K562 (cell line): ENCODE results near the gene ATP13A1. TPM values are rescaled to one million over a fixed set of nuclear protein-coding genes. Genes with fewer than 3 reads are reported as not detected.

Experiments
- ATAC-seq: fragments of 200-7000 bp; cut with Tn5 transposase; 3 replicates; pipeline ENCODE4 v1.9.1; 2020; ENCODE audit warnings: moderate library complexity
- BruUV-seq: library from RNA; stranded (reverse); fragments of 400-500 nt; replicated peaks from 2 replicates; lab custom pipeline; 2021; lab: Mats Ljungman, UMichigan
- CTCF ChIA-PET: fragments of 300-600 bp; formaldehyde crosslinking; extraction: SDS; loops from one replicate; lab custom pipeline; 2021; ENCODE audit warnings: low intra/inter-chr PET ratio; lab: Yijun Ruan, JAX
- POLR2A ChIA-PET: fragments of 300-600, 350-650 bp; sonication (Branson Sonifier 250); formaldehyde crosslinking; extraction: SDS; loops from one replicate; lab custom pipeline; 2021; ENCODE audit warnings: antibody characterized with exemption, inconsistent platforms; lab: Yijun Ruan, JAX
- DNase-seq, 4 experiments: peaks; one replicate each; pipeline versions ENCODE4 v3.0.0 to v3.0.0-alpha.2; 2011 to 2018; ENCODE audit warnings: low spot score in 3 of 4, mixed read lengths in 3 of 4; ENCODE audit errors: extremely low read depth in 1 of 4
- FAIRE-seq: peaks from 2 replicates; lab custom pipeline; 2011; peaks lifted over from hg19 to GRCh38; lab: Jason Lieb, UNC
- H2AFZ ChIP-seq: 2 replicates; pipeline ENCODE4 v1.6.0; 2011; ENCODE audit warnings: low read depth, low read length, control low read depth, inconsistent platforms
- H3K27ac ChIP-seq: fragments of 200-600 bp; 3 replicates; pipeline ENCODE4 v1.8.0; 2011; ENCODE audit warnings: low read depth, mild to moderate bottlenecking, control low read depth, inconsistent platforms, low read length, moderate library complexity, mixed read lengths; ENCODE audit errors: extremely low read depth
- H3K27me3 ChIP-seq, 2 experiments: fragments of 300-600 bp in 1 of 2; 2 replicates in 1 of 2; 3 replicates in 1 of 2; pipeline versions ENCODE4 v1.6.0 to v1.8.0; 2011; ENCODE audit warnings: inconsistent platforms in 2 of 2, low read length in 2 of 2, mild to moderate bottlenecking in 1 of 2, mixed read lengths in 1 of 2, moderate library complexity in 1 of 2; ENCODE audit not compliant: control insufficient read depth in 2 of 2, insufficient read depth in 2 of 2
- H3K36me3 ChIP-seq: fragments of 300-600 bp; 3 replicates; pipeline ENCODE4 v1.8.0; 2011; ENCODE audit warnings: mild to moderate bottlenecking, low read length, inconsistent platforms; ENCODE audit not compliant: control insufficient read depth, insufficient read depth
- H3K4me1 ChIP-seq, 2 experiments: fragments of 200-600 bp in 1 of 2; replicated peaks in 1 of 2; 2 replicates in 1 of 2; 3 replicates in 1 of 2; pipeline versions ENCODE4 v1.5.1 to v1.8.0; 2011; ENCODE audit warnings: inconsistent platforms in 2 of 2, low read length in 2 of 2, mild to moderate bottlenecking in 1 of 2, mixed read lengths in 1 of 2, moderate library complexity in 1 of 2; ENCODE audit not compliant: control insufficient read depth in 2 of 2, insufficient read depth in 2 of 2
- H3K4me2 ChIP-seq: 2 replicates; pipeline ENCODE4 v1.6.1; 2011; ENCODE audit warnings: low read length, control low read depth, inconsistent platforms, mixed read lengths; ENCODE audit not compliant: insufficient read depth
- H3K4me3 ChIP-seq: fragments of 200-600 bp; sonication (generic), shearing (Covaris generic); 2 replicates; pipeline ENCODE4 v1.5.1; 2016; ENCODE audit warnings: control low read depth, inconsistent platforms
- H3K79me2 ChIP-seq: fragments of 200-600 bp; 3 replicates; pipeline ENCODE4 v1.8.0; 2011; ENCODE audit warnings: low read length, inconsistent platforms; ENCODE audit not compliant: control insufficient read depth, insufficient read depth
- H3K9ac ChIP-seq, 2 experiments: 2 replicates each; pipeline versions ENCODE4 v1.6.0 to v1.6.1; 2011; ENCODE audit warnings: low read depth in 2 of 2, low read length in 2 of 2, control low read depth in 1 of 2, inconsistent platforms in 1 of 2, mild to moderate bottlenecking in 1 of 2, mixed read lengths in 1 of 2; ENCODE audit not compliant: insufficient read depth in 1 of 2
- H3K9me1 ChIP-seq: one replicate; pipeline ENCODE4 v1.6.0; 2011; ENCODE audit warnings: inconsistent platforms, mild to moderate bottlenecking, low read length, moderate library complexity; ENCODE audit not compliant: control insufficient read depth, insufficient read depth
- H3K9me3 ChIP-seq: replicated peaks from 2 replicates; pipeline ENCODE4 v1.5.1; 2011; ENCODE audit warnings: low read depth, low read length, inconsistent platforms; ENCODE audit not compliant: control insufficient read depth, insufficient read depth
- H4K20me1 ChIP-seq: replicated peaks from 2 replicates; pipeline ENCODE4 v1.6.1; 2011; ENCODE audit warnings: low read length, inconsistent platforms, mixed read lengths; ENCODE audit not compliant: control insufficient read depth, insufficient read depth
- POLR2A ChIP-seq: fragments of 450-650 bp; conservative IDR thresholded peaks from 2 replicates; pipeline ENCODE4 v1.6.1; 2016
- POLR2G ChIP-seq: fragments of 200-400 bp; formaldehyde crosslinking; IDR thresholded peaks from 2 replicates; pipeline ENCODE4 v1.6.1; 2017; ENCODE audit warnings: low read depth, mild to moderate bottlenecking, antibody characterized with exemption, low read length, moderate library complexity
- ZNF253 ChIP-seq: fragments of 250-450 bp; sonication (Bioruptor Pico); conservative IDR thresholded peaks from 2 replicates; pipeline ENCODE4 v1.6.1; 2021; ENCODE audit warnings: mild to moderate bottlenecking
- WGBS: fragments of 100-300 bp; shearing (Covaris generic); methylation state at CpG from one replicate; pipeline ENCODE4 v1.1.6; 2016; ENCODE audit warnings: low coverage, mixed read lengths; ENCODE audit not compliant: insufficient coverage; ENCODE audit errors: missing lambda C conversion rate; 5-methylcytosine and 5-hydroxymethylcytosine counted together
- in situ Hi-C: fragments of 300-500 bp; cut with MboI; formaldehyde crosslinking; loops from 4 replicates; pipeline ENCODE4 v1.15.0; 2018; ENCODE audit warnings: inconsistent platforms, mixed read lengths
- intact Hi-C: fragments of 100-400 bp; cut with micrococcal nuclease; formaldehyde crosslinking; loops from 2 replicates; pipeline ENCODE4 v1.14.2; 2022
- polyA plus RNA-seq, 8 experiments: library from polyadenylated mRNA; depleted of rRNA in 4 of 8; stranded (reverse) in 5 of 8; unstranded in 3 of 8; fragments of >200 nt; fragmentation: Nextera tagmentation in 2 of 8; fragmentation: Illumina TruSeq in 1 of 8; extraction: Ambion mirVana in 2 of 8; extraction: Trizol in 1 of 8; gene quantifications; 2 replicates each; pipeline versions ENCODE4 v1.2.1 to v1.2.3, GENCODE V29; 2011 to 2014; ENCODE audit warnings: inconsistent platforms in 1 of 8, missing spikeins in 1 of 8
- total RNA-seq, 7 experiments: library from RNA; depleted of rRNA in 6 of 7; stranded (reverse); fragments of >200 nt in 6 of 7; fragmentation: Illumina TruSeq in 2 of 7; extraction: Trizol in 2 of 7; gene quantifications; 2 replicates each; pipeline versions ENCODE4 v1.2.1 to v1.2.3, GENCODE V29; 2011 to 2021; ENCODE audit warnings: low replicate concordance in 1 of 7
- TF ChIP-seq, protein P1 (sequence below): sonication (generic); formaldehyde crosslinking; IDR thresholded peaks from 2 replicates; pipeline ENCODE4 v1.9.0; 2022; ENCODE audit warnings: mild to moderate bottlenecking, missing genetic modification reagents
- TF ChIP-seq, protein P2 (sequence below), 2 experiments: fragments of 450-650 bp in 1 of 2; sonication (generic) in 1 of 2; formaldehyde crosslinking; conservative IDR thresholded peaks; 2 replicates each; pipeline versions ENCODE4 v1.4.0 to v1.8.1; 2020 to 2022; ENCODE audit warnings: mild to moderate bottlenecking in 1 of 2, missing genetic modification reagents in 1 of 2

ATP13A1 gene
- total and polyA plus RNA-seq, 9 of the 15 experiments (the other 6 are each of a cell fraction or from before 2014, with no cell fraction given), result 0.90 to 83.8 (median 23.1) TPM

GRCh38 chr19:19651076-19651475 lies 12.4 kb downstream of the ATP13A1 start:
- ChIA-PET CTCF (no interaction called here), POLR2A (interaction anchor here (5.6 kb wide), 1 partner anchor 11 kb away, joined by 40 read pairs; the partner anchor contains the start of gene ATP13A1)
- H3K9ac ChIP-seq, result no peak overlapping the region; a peak in 1 of 4 replicates
- H3K4me3 ChIP-seq, result no peak overlapping the region
- H2AFZ ChIP-seq, result no peak overlapping the region
- no peak for DNase-seq
- 90% methylated on average over 8 of the region's 13 CpGs for WGBS
- H3K27ac ChIP-seq, result no peak overlapping the region
- no peak for ATAC-seq
- peak; percentile 47; the same call in 1 of the 2 replicates for TF ChIP-seq POLR2G
- no peak for TF ChIP-seq ZNF253
- no peak for TF ChIP-seq POLR2A
- TF ChIP-seq, protein P1, sequence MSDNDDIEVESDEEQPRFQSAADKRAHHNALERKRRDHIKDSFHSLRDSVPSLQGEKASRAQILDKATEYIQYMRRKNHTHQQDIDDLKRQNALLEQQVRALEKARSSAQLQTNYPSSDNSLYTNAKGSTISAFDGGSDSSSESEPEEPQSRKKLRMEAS (CRISPR knock-in tag), result no peak
- TF ChIP-seq, protein P2, sequence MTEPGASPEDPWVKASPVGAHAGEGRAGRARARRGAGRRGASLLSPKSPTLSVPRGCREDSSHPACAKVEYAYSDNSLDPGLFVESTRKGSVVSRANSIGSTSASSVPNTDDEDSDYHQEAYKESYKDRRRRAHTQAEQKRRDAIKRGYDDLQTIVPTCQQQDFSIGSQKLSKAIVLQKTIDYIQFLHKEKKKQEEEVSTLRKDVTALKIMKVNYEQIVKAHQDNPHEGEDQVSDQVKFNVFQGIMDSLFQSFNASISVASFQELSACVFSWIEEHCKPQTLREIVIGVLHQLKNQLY (CRISPR knock-in tag; conservative IDR thresholded peaks at IDR 0.05), result no peak
- TF ChIP-seq, all 486 proteins: peak for 1
- intact Hi-C loops (no loop called here), in situ Hi-C loops (no loop called here)
- H3K4me1 ChIP-seq, result peaks cover 0 to 4% of the 10 kb centered on the region in 2 experiments; a peak in 1 of 5 replicates
- no peak for FAIRE-seq
- peaks cover 94% of the 10 kb centered on the region; the same call in 2 of the 3 replicates for H3K36me3 ChIP-seq
- H4K20me1 ChIP-seq, result no peaks in the 10 kb centered on the region
- H3K27me3 ChIP-seq, result no peaks in the 10 kb centered on the region
- H3K4me2 ChIP-seq, result no peak overlapping the region
- BruUV-seq, result no TSS peak
- H3K9me1 ChIP-seq, result no peaks in the 10 kb centered on the region
- no peaks in the 10 kb centered on the region for H3K79me2 ChIP-seq
- H3K9me3 ChIP-seq, result no peaks in the 10 kb centered on the region
